Mucosa of rectum (tissue), 2 donors: ENCODE measurements around the gene MAP7.
A peak's percentile ranks its signal among the peaks of the same experiment; 100 is the strongest.
"Not testable (repeated sequence)": the region's sequence is repeated elsewhere in the genome, so short reads cannot be mapped to it uniquely, and the experiment has no call there.

Experiments used
- H3K27ac ChIP-seq, 2 donors: one replicate each; pipeline ENCODE4 v1.7.0; 2013; ENCODE audit warnings: inconsistent platforms in 2 of 2, low read depth in 2 of 2, low read length in 2 of 2
- H3K27me3 ChIP-seq, 2 donors: one replicate each; pipeline ENCODE4 v1.7.0; 2013; ENCODE audit warnings: low read length in 2 of 2; ENCODE audit not compliant: control insufficient read depth in 2 of 2, insufficient read depth in 2 of 2
- H3K36me3 ChIP-seq, 2 donors: one replicate each; pipeline ENCODE4 v1.7.0; 2013; ENCODE audit warnings: low read length in 2 of 2; ENCODE audit not compliant: control insufficient read depth in 2 of 2, insufficient read depth in 2 of 2
- H3K4me1 ChIP-seq, 2 donors: one replicate each; pipeline ENCODE4 v1.7.0; 2013; ENCODE audit warnings: low read length in 2 of 2, mild to moderate bottlenecking in 1 of 2; ENCODE audit not compliant: control insufficient read depth in 2 of 2, insufficient read depth in 2 of 2
- H3K4me3 ChIP-seq, 2 donors: one replicate each; pipeline ENCODE4 v1.7.0; 2013; ENCODE audit warnings: low read length in 2 of 2
- H3K9ac ChIP-seq, 2 donors: one replicate each; pipeline ENCODE4 v1.7.0; 2013; ENCODE audit warnings: low read length in 2 of 2, low read depth in 1 of 2, mild to moderate bottlenecking in 1 of 2
- H3K9me3 ChIP-seq, 2 donors: one replicate each; pipeline ENCODE4 v1.7.0; 2013; ENCODE audit warnings: low read length in 2 of 2; ENCODE audit not compliant: control insufficient read depth in 2 of 2
- donor health status: healthy.
- donor health status: Normal muscosa, but diverticular disease.

The MAP7 gene

GRCh38 chr6:136550330-136551071 lies at the start of gene MAP7:
TSS of gene MAP7 (minus strand) at chr6:136550422. CDS start at chr6:136550408, 14 bp downstream.
- Histone ChIP-seq H3K27ac (peak within 1 kb of the TSS; percentile 78 to 85), H3K36me3 (no peaks in the 10 kb centered on the region), H3K27me3 (no peaks in the 10 kb centered on the region), H3K4me1 (peaks cover 5 to 16% of the 10 kb centered on the region in 2 donors), H3K4me3 (peak within 1 kb of the TSS; percentile 79 to 91), H3K9ac (peak within 1 kb of the TSS; percentile 69 to 91), H3K9me3 (no peaks in the 10 kb centered on the region)

GRCh38 chr6:136599329-136600011 lies 49.2 kb upstream of the MAP7 start:
- Histone ChIP-seq H3K4me1 (peaks cover 0 to 2% of the 10 kb centered on the region in 2 donors), H3K4me3 (no peak overlapping the region), H3K9me3 (no peaks in the 10 kb centered on the region), H3K9ac (no peak overlapping the region), H3K36me3 (peaks cover 12 to 28% of the 10 kb centered on the region in 2 donors), H3K27ac (peak overlapping the region; percentile 16 to 21), H3K27me3 (no peaks in the 10 kb centered on the region)

- H3K9ac ChIP-seq, result no peak overlapping the region
- H3K9me3 ChIP-seq, result no peaks in the 10 kb centered on the region
- H3K4me3 ChIP-seq, result no peak overlapping the region
- no peaks in the 10 kb centered on the region for H3K27me3 ChIP-seq
- H3K27ac ChIP-seq, result no peak overlapping the region
- H3K36me3 ChIP-seq, result peaks cover 8 to 23% of the 10 kb centered on the region in 2 donors
- peaks cover 0 to 7% of the 10 kb centered on the region in 2 donors for H3K4me1 ChIP-seq
Measured at GRCh38 chr6:136598048-136598447, 47.8 kb upstream of the MAP7 start.

- Histone ChIP-seq H3K4me3 (no peak overlapping the region), H3K9ac (no peak overlapping the region), H3K36me3 (peaks cover 19 to 41% of the 10 kb centered on the region in 2 donors)
Measured at GRCh38 chr6:136594671-136595070, 44.4 kb upstream of the MAP7 start.

GRCh38 chr6:136593748-136594490 lies 43.7 kb upstream of the MAP7 start:
- H3K9ac ChIP-seq, result no peak overlapping the region
- H3K4me3 ChIP-seq, result no peak overlapping the region
- no peaks in the 10 kb centered on the region for H3K27me3 ChIP-seq
- no peak overlapping the region for H3K27ac ChIP-seq
- peaks cover 0 to 5% of the 10 kb centered on the region in 2 donors for H3K4me1 ChIP-seq
- no peaks in the 10 kb centered on the region for H3K9me3 ChIP-seq
- peaks cover 24 to 44% of the 10 kb centered on the region in 2 donors for H3K36me3 ChIP-seq

More at GRCh38 chr6:136594671-136595070, 44.4 kb upstream of the MAP7 start:
- H3K27ac ChIP-seq, result no peak overlapping the region
- H3K27me3 ChIP-seq, result no peaks in the 10 kb centered on the region
- H3K9me3 ChIP-seq, result no peaks in the 10 kb centered on the region
- H3K4me1 ChIP-seq, result peaks cover 0 to 5% of the 10 kb centered on the region in 2 donors

- no peak overlapping the region for H3K9ac ChIP-seq
- no peaks in the 10 kb centered on the region for H3K9me3 ChIP-seq
- H3K4me1 ChIP-seq, result peaks cover 0 to 5% of the 10 kb centered on the region in 2 donors
- H3K4me3 ChIP-seq, result no peak overlapping the region
- H3K27me3 ChIP-seq, result no peaks in the 10 kb centered on the region
- H3K27ac ChIP-seq, result no peak overlapping the region
- H3K36me3 ChIP-seq, result peaks cover 24 to 48% of the 10 kb centered on the region in 2 donors
Measured at GRCh38 chr6:136592930-136593673, 42.9 kb upstream of the MAP7 start.

GRCh38 chr6:136591617-136592016 lies 41.4 kb upstream of the MAP7 start:
- H3K4me1 ChIP-seq, result peaks cover 0 to 5% of the 10 kb centered on the region in 2 donors
- no peak overlapping the region for H3K9ac ChIP-seq
- no peaks in the 10 kb centered on the region for H3K27me3 ChIP-seq
- H3K4me3 ChIP-seq, result no peak overlapping the region
- peaks cover 24 to 43% of the 10 kb centered on the region in 2 donors for H3K36me3 ChIP-seq
- H3K9me3 ChIP-seq, result no peaks in the 10 kb centered on the region
- no peak overlapping the region for H3K27ac ChIP-seq

- not testable (repeated sequence) for H3K27ac ChIP-seq, H3K27me3 ChIP-seq, H3K4me3 ChIP-seq, H3K9me3 ChIP-seq, H3K4me1 ChIP-seq, H3K9ac ChIP-seq
- peaks cover 24 to 38% of the 10 kb centered on the region in 2 donors for H3K36me3 ChIP-seq
Measured at GRCh38 chr6:136590846-136591245, 40.6 kb upstream of the MAP7 start.

- H3K4me3 ChIP-seq, result no peak overlapping the region
- no peak overlapping the region for H3K27ac ChIP-seq
- H3K9me3 ChIP-seq, result no peaks in the 10 kb centered on the region
- no peaks in the 10 kb centered on the region for H3K4me1 ChIP-seq
- H3K36me3 ChIP-seq, result peaks cover 25 to 35% of the 10 kb centered on the region in 2 donors
- H3K9ac ChIP-seq, result no peak overlapping the region
- H3K27me3 ChIP-seq, result no peaks in the 10 kb centered on the region
Measured at GRCh38 chr6:136587527-136587926, 37.3 kb upstream of the MAP7 start.
